BE2C (cell line): ENCODE data around the gene CCDC12.
"Not testable (repeated sequence)": the region's sequence is repeated elsewhere in the genome, so short reads cannot be mapped to it uniquely, and the experiment has no call there.

Experiments
- DNase-seq: peaks from one replicate; pipeline ENCODE4 v3.0.0-alpha.2; 2020
- H3K27me3 ChIP-seq: fragments of 250-450 bp; sonication (Bioruptor Pico); 2 replicates; pipeline ENCODE4 v1.5.1; 2020; ENCODE audit warnings: mild to moderate bottlenecking
- H3K36me3 ChIP-seq: fragments of 250-450 bp; sonication (Bioruptor Pico); 2 replicates; pipeline ENCODE4 v1.5.1; 2020; ENCODE audit warnings: mild to moderate bottlenecking
- H3K4me1 ChIP-seq: fragments of 250-450 bp; sonication (Bioruptor Pico); 2 replicates; pipeline ENCODE4 v1.5.1; 2020
- H3K4me3 ChIP-seq: 2 replicates; pipeline ENCODE4 v1.5.1; 2011; ENCODE audit warnings: low read depth, low read length
- H3K9me3 ChIP-seq: fragments of 250-450 bp; sonication (Bioruptor Pico); 2 replicates; pipeline ENCODE4 v1.5.1; 2020
- CTCF ChIP-seq: IDR thresholded peaks from 2 replicates; pipeline ENCODE4 v1.5.1; 2012; ENCODE audit warnings: mild to moderate bottlenecking, low read depth, low read length

Gene CCDC12

GRCh38 chr3:46965151-46965550 is 11.4 kb downstream of the CCDC12 start:
- Histone ChIP-seq H3K4me1 (no peaks in the 10 kb centered on the region), H3K4me3 (no peak overlapping the region), H3K36me3 (no peaks in the 10 kb centered on the region), H3K27me3 (no peaks in the 10 kb centered on the region), H3K9me3 (no peaks in the 10 kb centered on the region)
- TF ChIP-seq CTCF, result no peak
- DNase-seq, result no peak

GRCh38 chr3:46964038-46964590 is 12.4 kb downstream of the CCDC12 start:
- not testable (repeated sequence) for H3K27me3 ChIP-seq, H3K9me3 ChIP-seq, H3K4me1 ChIP-seq, H3K36me3 ChIP-seq, DNase-seq, H3K4me3 ChIP-seq

GRCh38 chr3:46962990-46963389 is 13.6 kb downstream of the CCDC12 start:
- Histone ChIP-seq H3K4me3 (no peak overlapping the region), H3K36me3 (no peaks in the 10 kb centered on the region), H3K9me3 (no peaks in the 10 kb centered on the region), H3K27me3 (no peaks in the 10 kb centered on the region), H3K4me1 (no peaks in the 10 kb centered on the region)
- DNase-seq, result no peak
- no peak for TF ChIP-seq CTCF

- no peak overlapping the region for H3K4me3 ChIP-seq
- H3K36me3 ChIP-seq, result no peaks in the 10 kb centered on the region
- H3K27me3 ChIP-seq, result no peaks in the 10 kb centered on the region
- H3K4me1 ChIP-seq, result no peaks in the 10 kb centered on the region
- TF ChIP-seq CTCF, result no peak
- H3K9me3 ChIP-seq, result no peaks in the 10 kb centered on the region
- no peak for DNase-seq
Measured at GRCh38 chr3:46962427-46962826, 14.1 kb downstream of the CCDC12 start.

GRCh38 chr3:46960835-46961234 is 15.7 kb downstream of the CCDC12 start:
- Histone ChIP-seq H3K9me3 (no peaks in the 10 kb centered on the region), H3K27me3 (no peaks in the 10 kb centered on the region), H3K4me3 (no peak overlapping the region), H3K36me3 (no peaks in the 10 kb centered on the region), H3K4me1 (no peaks in the 10 kb centered on the region)
- no peak for DNase-seq
- no peak for TF ChIP-seq CTCF

- Histone ChIP-seq H3K9me3 (no peaks in the 10 kb centered on the region), H3K4me1 (no peaks in the 10 kb centered on the region), H3K4me3 (no peak overlapping the region), H3K27me3 (no peaks in the 10 kb centered on the region), H3K36me3 (no peaks in the 10 kb centered on the region)
- TF ChIP-seq CTCF, result no peak
- DNase-seq, result no peak
Measured at GRCh38 chr3:46960081-46960701, 16.4 kb downstream of the CCDC12 start.

- no peaks in the 10 kb centered on the region for H3K36me3 ChIP-seq
- TF ChIP-seq CTCF, result no peak
- no peaks in the 10 kb centered on the region for H3K4me1 ChIP-seq
- H3K4me3 ChIP-seq, result no peak overlapping the region
- DNase-seq, result no peak
- H3K9me3 ChIP-seq, result no peaks in the 10 kb centered on the region
- no peaks in the 10 kb centered on the region for H3K27me3 ChIP-seq
Measured at GRCh38 chr3:46959161-46959511, 17.4 kb downstream of the CCDC12 start.
